Tibial artery (tissue), 4 donors: Measurements from ENCODE around the gene CDA.
"Not testable (repeated sequence)": the region's sequence is repeated elsewhere in the genome, so short reads cannot be mapped to it uniquely, and the experiment has no call there.

ENCODE experiments used
- DNase-seq, 2 donors: peaks; one replicate each; pipeline ENCODE4 v3.0.0-alpha.2; 2019
- H3K27ac ChIP-seq, 2 donors: fragments of 200-600 bp; sonication (generic) in 1 of 2; 1 replicate in 1 of 2; 2 replicates in 1 of 2; pipeline ENCODE4 v1.5.1; 2018 to 2019; ENCODE audit warnings: mild to moderate bottlenecking in 1 of 2
- H3K27me3 ChIP-seq, 2 donors: fragments of 200-600 bp; sonication (generic) in 1 of 2; one replicate each; pipeline versions ENCODE4 v1.5.1 to v1.6.0; 2016 to 2019
- H3K36me3 ChIP-seq, 3 donors: fragments of 200-600 bp; sonication (generic) in 2 of 3; one replicate each; pipeline ENCODE4 v1.5.1; 2016 to 2019; ENCODE audit warnings: mild to moderate bottlenecking in 2 of 3
- H3K4me1 ChIP-seq, 4 donors: fragments of 200-600 bp; sonication (generic) in 2 of 4; 1 replicate in 3 of 4; 2 replicates in 1 of 4; pipeline ENCODE4 v1.5.1; 2016 to 2019
- H3K4me3 ChIP-seq, 2 donors: fragments of 200-600 bp; sonication (generic) in 1 of 2; 1 replicate in 1 of 2; 2 replicates in 1 of 2; pipeline ENCODE4 v1.5.1; 2018 to 2019; ENCODE audit warnings: mild to moderate bottlenecking in 2 of 2
- H3K9me3 ChIP-seq, 3 donors: fragments of 200-600 bp; sonication (generic) in 1 of 3; one replicate each; pipeline ENCODE4 v1.5.1; 2016 to 2019
- intact Hi-C: fragments of 100-400 bp; cut with DNase I; formaldehyde crosslinking; loops from one replicate; pipeline ENCODE4 v1.15.0; 2023; ENCODE audit warnings: low total_unique reads
- TF ChIP-seq, protein P1 (sequence below), 2 experiments: fragments of 200-600 bp in 1 of 2; fragments of 450-650 bp in 1 of 2; IDR thresholded peaks; one replicate each; pipeline ENCODE4 v1.5.1; 2017 to 2019; ENCODE audit warnings: antibody characterized with exemption in 2 of 2, mild to moderate bottlenecking in 1 of 2, moderate library complexity in 1 of 2

Gene CDA

DNA sequence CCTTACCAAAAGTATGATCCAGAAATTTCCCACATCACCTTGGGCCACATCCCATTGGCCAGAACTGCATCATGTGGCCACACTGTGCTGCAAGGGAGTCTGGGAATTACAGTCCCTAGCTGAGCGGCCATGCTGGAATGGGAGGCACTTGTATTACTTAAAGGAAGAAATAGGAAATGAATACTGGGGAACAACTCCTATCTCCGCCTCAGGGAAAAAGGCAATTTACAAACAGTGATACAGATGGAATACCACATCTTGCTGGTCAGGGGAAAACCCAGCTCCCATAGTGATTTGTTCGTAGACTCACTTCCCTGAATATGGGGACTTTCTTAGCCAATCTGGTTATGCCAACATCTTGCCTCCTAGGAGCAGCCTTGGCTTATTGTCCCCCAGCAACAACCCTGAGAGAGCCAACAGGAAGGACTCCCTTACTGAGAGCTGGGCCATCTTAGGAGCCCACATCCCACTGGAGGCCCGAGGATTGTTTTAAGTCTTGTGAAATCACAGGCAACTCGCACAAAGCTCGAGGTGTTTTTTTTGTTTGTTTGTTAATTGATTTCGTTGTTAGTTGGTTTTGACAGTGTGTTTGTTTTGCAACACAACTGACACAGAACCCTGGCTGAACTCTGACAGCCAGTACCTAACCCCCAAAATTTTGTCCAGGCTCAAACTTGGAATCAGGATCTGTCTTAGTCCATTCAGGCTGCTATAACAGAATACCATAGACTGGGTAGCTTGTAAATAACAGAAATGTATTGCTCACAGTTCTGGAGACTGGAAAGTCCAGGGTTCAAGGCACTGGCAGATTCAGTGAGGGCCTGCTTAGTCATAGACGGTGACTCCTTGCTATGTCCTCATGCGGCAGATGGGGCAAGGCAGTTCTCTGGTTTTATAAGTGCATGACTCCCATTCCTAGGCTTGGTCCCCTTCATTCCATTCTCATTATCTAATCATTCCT lies 14.9 kb downstream of the CDA start:
- Histone ChIP-seq H3K9me3 (no peaks in the 10 kb centered on the region), H3K27ac (no peak overlapping the region)

DNA sequence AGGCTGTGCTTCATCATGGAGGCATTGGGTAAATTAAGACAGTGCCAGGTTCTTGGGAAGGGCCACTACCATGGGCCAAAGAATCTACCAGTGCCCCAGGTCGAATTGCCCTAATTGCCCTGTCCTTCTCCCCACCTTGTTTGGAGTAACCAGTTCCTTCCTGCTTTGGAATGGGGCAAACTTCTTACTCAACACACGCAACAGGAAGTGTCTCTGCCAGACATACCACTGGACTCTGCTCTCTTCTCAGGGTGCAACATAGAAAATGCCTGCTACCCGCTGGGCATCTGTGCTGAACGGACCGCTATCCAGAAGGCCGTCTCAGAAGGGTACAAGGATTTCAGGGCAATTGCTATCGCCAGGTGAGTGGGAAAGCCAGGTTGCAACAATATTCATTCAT lies 15.8 kb downstream of the CDA start:
- DNase-seq, result no peak
- no peak overlapping the region for H3K27ac ChIP-seq
- H3K4me1 ChIP-seq, result no peaks in the 10 kb centered on the region
- TF ChIP-seq, protein P1, sequence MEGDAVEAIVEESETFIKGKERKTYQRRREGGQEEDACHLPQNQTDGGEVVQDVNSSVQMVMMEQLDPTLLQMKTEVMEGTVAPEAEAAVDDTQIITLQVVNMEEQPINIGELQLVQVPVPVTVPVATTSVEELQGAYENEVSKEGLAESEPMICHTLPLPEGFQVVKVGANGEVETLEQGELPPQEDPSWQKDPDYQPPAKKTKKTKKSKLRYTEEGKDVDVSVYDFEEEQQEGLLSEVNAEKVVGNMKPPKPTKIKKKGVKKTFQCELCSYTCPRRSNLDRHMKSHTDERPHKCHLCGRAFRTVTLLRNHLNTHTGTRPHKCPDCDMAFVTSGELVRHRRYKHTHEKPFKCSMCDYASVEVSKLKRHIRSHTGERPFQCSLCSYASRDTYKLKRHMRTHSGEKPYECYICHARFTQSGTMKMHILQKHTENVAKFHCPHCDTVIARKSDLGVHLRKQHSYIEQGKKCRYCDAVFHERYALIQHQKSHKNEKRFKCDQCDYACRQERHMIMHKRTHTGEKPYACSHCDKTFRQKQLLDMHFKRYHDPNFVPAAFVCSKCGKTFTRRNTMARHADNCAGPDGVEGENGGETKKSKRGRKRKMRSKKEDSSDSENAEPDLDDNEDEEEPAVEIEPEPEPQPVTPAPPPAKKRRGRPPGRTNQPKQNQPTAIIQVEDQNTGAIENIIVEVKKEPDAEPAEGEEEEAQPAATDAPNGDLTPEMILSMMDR (IDR thresholded peaks at IDR 0.05), result no peak
- no peaks in the 10 kb centered on the region for H3K9me3 ChIP-seq
- no peak overlapping the region for H3K4me3 ChIP-seq
- intact Hi-C loops, result loop anchor here (1.0 kb wide), 1 partner anchor 44 kb away; no protein-coding TSS in a partner anchor
- H3K36me3 ChIP-seq, result no peaks in the 10 kb centered on the region
- H3K27me3 ChIP-seq, result peaks cover 0 to 18% of the 10 kb centered on the region in 2 donors

More for the DNA sequence above, 14.9 kb downstream of the CDA start:
- H3K27me3 ChIP-seq, result peaks cover 0 to 15% of the 10 kb centered on the region in 2 donors
- no peaks in the 10 kb centered on the region for H3K4me1 ChIP-seq
- intact Hi-C loops, result loop anchor here (1.0 kb wide), 1 partner anchor 45 kb away; no protein-coding TSS in a partner anchor
- no peak for DNase-seq
- no peaks in the 10 kb centered on the region for H3K36me3 ChIP-seq
- H3K4me3 ChIP-seq, result no peak overlapping the region
- TF ChIP-seq, protein P1 (IDR thresholded peaks at IDR 0.05), result no peak

DNA sequence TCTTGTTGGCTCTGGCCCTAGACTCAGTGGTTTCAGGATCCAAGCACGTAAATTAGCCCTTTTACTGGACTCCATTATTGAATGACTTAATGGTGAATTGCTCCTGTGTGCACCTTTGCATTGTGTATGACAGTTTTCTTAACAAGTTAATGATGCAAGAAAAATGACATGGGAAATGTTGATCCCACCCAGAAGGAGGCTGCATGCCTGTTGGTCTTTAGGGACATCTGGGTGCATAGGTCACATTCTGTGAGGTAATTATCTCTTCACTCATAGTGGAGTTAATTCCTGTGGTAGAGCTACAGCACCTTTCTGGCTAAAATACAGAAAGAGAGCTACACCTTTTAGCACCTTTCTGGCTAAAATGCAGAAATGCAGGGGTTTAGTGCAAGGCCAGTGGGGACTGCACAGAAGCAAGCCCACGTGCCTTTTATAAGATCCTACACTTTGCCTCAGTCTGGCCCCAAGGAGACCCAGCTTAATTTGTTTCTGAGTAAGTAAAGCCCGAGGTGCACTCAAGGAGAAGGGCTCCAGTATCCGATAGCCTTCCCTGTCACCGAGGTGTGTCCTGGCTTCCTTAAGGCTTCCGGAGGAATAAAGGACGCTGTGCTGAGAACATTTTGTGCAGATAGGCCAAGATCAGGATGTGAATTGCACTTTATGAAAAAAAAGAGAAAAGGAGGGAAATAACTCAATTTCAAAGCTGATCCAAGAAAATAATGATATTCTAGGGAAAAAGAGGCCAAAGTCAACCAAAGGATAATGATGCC lies 18.1 kb downstream of the CDA start:
- intact Hi-C loops, H3K4me3 ChIP-seq, H3K9me3 ChIP-seq, H3K4me1 ChIP-seq, H3K36me3 ChIP-seq, DNase-seq, H3K27ac ChIP-seq: not testable (repeated sequence)
- H3K27me3 ChIP-seq, result peaks cover 0 to 18% of the 10 kb centered on the region in 2 donors

DNA sequence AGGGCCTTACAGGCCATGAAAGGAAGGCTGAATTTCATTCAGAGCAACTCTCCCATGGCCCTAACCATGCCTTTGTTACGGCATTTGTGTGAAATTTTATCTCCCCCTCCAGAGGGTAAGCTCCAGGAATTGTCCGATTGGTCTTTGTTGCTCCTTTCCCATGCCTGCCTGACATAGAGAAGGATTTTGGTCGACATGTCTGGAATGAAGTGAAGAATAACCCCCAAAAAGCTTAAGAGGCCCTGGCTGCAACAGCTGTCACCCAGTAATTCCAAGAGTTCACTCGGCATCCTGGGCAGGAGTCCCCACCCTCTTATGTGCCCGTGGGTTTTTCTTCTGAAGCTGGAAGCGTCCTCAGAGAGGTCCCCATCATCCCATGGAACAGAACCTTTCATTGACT lies 20.6 kb downstream of the CDA start:
- Histone ChIP-seq H3K4me3 (no peak overlapping the region), H3K36me3 (no peaks in the 10 kb centered on the region), H3K9me3 (no peaks in the 10 kb centered on the region), H3K4me1 (peaks cover 0 to 5% (median 1%) of the 10 kb centered on the region in 4 donors), H3K27ac (no peak overlapping the region), H3K27me3 (peaks cover 0 to 18% of the 10 kb centered on the region in 2 donors)
- intact Hi-C loops, result no loop called here
- no peak for DNase-seq
- TF ChIP-seq, protein P1 (IDR thresholded peaks at IDR 0.05), result no peak

DNA sequence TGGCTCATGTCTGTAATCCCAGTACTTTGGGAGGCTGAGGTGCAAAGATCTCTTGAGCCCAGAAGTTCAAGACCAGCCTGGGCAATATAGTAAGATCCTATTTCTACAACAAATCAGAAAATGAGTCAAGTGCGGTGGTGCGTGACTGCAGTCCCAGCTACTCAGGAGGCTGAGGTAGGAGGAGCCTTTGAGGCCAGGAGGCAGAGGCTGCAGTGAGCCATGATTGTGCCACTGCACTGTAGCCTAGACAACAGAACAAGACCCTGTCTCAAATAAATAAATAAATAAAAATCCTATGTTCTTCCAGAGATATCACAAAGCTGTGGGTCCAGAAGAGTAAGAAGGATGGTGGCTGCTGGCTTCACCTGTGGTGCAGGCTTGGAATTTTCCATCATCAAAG lies 22.1 kb downstream of the CDA start:
- TF ChIP-seq, protein P1 (IDR thresholded peaks at IDR 0.05), result no peak
- H3K27ac ChIP-seq, result no peak overlapping the region
- H3K4me1 ChIP-seq, result peaks cover 0 to 6% (median 1%) of the 10 kb centered on the region in 4 donors
- H3K9me3 ChIP-seq, result no peaks in the 10 kb centered on the region
- no peak for DNase-seq
- peaks cover 0 to 12% of the 10 kb centered on the region in 2 donors for H3K27me3 ChIP-seq
- H3K36me3 ChIP-seq, result no peaks in the 10 kb centered on the region
- no peak overlapping the region for H3K4me3 ChIP-seq
- intact Hi-C loops, result no loop called here
